GM19324 (cell line): Measurements from ENCODE around the gene BICD1.
"Not testable (repeated sequence)": the region's sequence is repeated elsewhere in the genome, so short reads cannot be mapped to it uniquely, and the experiment has no call there.

Source experiments
- ATAC-seq: cut with Tn5 transposase; IDR thresholded peaks from one replicate; pipeline ENCODE4 v1.9.1; 2021; ENCODE audit warnings: mild to moderate bottlenecking, moderate library complexity; ENCODE audit not compliant: unreplicated experiment, low FRiP score

The BICD1 gene

DNA sequence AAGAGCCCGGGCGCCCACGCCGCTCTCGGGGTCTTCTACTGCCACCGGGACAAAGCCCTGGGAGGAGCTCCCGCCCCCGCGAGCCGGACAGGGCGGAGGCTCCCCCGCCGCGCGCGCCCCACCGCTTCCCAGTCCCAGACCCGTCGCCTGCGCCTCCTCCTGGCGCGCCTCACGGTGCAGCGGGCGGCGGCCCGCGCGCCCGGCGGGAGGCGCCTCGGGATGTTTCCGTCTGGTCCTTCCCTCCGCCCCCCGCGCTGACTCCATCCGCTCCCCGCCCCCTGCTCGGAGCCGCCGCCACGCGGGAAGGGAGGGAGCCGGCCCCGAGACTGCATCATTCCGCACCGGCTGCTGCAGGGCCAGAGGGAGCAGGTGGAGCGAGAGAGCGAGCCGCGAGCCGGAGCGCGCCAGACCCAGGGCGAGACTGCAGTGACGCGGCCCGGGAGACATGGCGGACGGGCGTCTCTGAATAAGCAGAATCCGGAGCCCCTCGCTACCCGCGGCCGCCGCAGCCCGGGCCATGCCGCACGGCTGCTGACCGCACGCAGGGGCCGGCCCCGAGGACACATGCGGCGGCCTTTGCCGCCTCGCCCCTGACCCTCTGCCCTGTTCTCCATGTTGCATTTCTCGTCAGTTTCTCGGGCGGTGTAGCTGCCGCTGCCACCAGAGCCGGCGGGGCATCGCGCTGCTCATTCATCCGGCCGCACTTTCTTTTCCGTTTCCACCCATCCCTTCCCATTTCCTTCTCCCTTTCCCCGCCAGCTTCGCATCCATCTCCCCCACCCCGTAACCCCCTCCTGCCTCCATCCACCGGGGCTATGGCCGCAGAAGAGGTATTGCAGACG lies at the start of gene BICD1:
Gene BICD1 (plus strand): TSS at position 331 of the 842 bp plus-strand sequence. CDS start 485 bp downstream, at position 816.
- ATAC-seq: peak; percentile 83

DNA sequence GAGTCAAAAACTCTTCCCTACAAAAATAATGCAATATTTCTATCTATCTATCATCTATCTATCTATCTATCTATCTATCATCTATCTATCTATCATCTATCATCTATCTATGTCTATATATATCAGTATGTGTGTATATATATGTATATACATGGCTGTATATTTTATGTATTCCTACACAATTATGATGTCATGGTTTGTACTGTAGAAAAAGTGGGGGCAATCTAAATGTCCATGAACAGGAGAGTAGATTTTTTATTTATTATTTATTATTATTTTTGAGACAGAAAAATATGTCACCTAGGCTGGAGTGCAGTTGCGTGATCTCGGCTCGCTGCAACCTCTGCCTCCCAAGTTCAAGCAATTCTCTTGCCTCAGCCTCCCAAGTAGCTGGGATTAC lies 45.6 kb upstream of the BICD1 start:
- ATAC-seq: no peak

GRCh38 chr12:32062881-32063280 lies 43.8 kb upstream of the BICD1 start:
- no peak for ATAC-seq

- no peak for ATAC-seq
These were observed 42.9 kb upstream of the BICD1 start for GRCh38 chr12:32063796-32064195.

GRCh38 chr12:32066206-32066605 lies 40.4 kb upstream of the BICD1 start:
- ATAC-seq: no peak

DNA sequence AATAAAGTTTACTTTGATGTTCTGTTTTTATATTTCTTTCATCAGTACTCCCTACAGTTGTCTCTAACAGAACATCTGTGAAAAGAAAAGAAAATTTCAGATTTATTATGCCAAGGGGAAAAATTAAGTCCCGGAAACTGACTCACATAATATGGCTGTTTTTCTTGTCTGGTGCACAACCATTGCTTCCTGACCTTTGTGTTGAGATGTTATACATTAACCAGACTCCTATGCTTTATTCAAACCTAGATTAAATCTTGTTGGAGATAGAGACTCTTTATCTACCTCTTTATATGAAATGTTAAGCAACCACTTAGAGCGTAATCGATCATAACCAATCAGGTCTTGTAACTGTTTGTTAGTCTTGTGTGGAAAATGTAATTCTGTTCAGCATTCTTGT lies 37.6 kb upstream of the BICD1 start:
- no peak for ATAC-seq

- no peak for ATAC-seq
These were observed 36.9 kb upstream of the BICD1 start for GRCh38 chr12:32069731-32070130.

- no peak for ATAC-seq
These were observed 36.3 kb upstream of the BICD1 start for GRCh38 chr12:32070370-32070769.

DNA sequence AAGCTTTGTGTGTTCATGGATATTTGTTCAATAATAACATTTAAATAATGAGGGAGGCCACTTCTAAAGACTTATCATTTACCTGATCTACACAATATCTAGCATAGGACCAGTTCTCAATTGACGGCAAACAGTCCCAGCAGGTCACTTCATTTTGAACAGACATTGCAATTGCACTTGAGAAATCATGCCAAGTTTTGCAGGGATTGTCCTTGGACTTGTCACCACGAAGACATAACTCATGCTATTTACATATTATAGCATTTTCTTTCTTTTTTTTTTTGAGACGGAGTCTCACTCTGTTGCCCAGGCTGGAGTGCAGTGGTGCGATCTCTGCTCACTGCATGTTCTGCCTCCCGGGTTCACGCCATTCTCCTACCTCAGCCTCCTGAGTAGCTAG lies 34.5 kb upstream of the BICD1 start:
- no peak for ATAC-seq

- ATAC-seq: no peak
These were observed 32.2 kb upstream of the BICD1 start for GRCh38 chr12:32074432-32074831.

GRCh38 chr12:32076941-32077340 lies 29.7 kb upstream of the BICD1 start:
- no peak for ATAC-seq

GRCh38 chr12:32080435-32080834 lies 26.2 kb upstream of the BICD1 start:
- no peak for ATAC-seq

- no peak for ATAC-seq
These were observed 23.2 kb upstream of the BICD1 start for GRCh38 chr12:32083489-32083888.

GRCh38 chr12:32084017-32084688 lies 22.5 kb upstream of the BICD1 start:
- ATAC-seq: no peak

DNA sequence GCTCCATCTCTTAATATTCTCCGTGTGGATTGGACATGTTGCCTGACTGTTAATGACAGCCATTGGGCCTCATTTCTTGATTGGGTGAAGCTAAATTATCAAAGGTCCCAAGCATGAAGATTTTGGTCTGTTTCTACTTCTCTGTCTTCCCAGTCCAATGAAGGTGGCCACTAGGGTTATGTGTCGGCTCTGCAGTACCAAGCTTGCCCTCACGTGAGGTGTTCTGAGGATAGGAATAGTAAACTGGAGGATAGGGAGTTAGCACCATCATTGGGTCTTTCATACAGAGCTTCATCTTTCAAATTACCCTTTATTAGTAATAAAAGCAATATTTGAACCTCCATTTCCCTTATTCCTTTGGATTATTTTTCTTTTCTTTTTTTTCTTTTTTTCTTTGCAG lies 21.9 kb upstream of the BICD1 start:
- no peak for ATAC-seq

DNA sequence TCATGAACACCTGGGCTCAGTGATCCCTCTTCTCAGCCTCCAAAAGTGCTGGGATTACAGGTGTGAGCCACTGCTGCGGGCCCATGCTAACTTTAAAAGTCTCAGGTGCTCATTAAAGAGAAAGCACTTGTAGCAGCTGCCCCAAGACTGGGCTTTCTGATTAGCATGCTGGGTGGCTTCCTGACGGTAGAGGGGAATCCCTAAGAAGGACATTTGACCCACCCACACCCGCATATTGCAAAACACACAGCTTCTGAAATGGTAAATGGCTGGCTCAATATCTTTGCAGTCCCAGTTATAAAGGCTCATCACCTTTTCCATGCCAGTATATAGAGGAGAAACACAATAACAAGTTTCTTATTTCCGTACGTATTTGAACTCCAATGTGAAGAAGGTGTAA lies 19.3 kb upstream of the BICD1 start:
- ATAC-seq: no peak

- ATAC-seq: no peak
These were observed 17.5 kb upstream of the BICD1 start for GRCh38 chr12:32089156-32089555.

DNA sequence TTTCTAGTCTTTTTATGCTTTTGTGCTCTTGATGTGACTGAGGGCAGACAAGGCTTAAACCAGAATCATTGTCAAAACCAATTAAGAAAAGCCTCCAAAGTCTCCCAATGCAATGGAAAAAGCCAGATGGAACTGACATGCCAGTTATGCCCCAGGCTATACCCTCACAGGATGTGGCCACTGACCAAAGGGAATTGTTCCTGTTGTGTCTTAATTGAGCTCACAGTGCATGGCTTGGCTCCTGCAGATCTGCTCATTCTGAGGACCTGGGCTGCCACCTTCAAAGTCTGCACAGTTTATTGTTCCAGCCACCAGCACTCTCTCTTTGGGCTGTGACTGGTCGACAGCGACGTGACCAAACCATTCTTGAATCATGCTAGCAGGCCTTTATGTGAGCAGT lies 17.1 kb upstream of the BICD1 start:
- ATAC-seq: no peak

DNA sequence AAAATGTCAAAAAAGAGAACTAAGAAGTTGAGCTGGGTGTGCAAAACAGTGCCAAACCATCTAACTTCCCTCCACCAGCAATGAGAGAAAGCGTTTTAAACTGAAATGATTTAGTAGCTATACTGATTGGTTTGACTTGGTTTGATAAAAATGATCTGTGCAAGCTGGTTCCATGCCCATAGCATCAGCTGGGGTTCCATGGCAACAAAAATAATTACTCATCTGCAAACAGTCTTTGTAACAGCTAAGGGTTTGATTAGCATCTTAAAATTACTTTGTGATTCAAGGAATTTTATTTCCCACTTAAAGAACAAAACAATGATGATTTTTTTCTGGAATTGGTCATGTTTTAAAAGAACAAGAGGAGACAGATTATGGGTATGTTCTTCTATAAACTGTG lies 15.0 kb upstream of the BICD1 start:
- ATAC-seq: no peak

DNA sequence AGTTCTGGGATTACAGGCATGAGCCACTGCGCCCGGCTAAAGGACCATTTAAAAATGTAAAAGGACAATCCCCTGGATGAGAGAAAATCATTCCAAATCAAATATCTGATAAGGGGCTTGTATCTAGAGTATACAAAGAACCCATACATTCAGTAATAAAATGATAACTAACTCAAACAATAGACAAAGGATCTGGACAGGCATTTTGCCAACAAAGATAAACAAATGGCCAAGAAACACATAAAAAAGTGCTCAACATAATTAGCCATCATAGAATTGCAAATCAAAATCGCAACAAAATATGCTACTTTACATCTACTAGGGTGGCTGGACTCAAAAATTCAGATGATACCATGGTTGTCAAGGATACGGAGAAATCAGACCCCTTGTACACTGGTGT lies 8.5 kb upstream of the BICD1 start:
- ATAC-seq: no peak

- ATAC-seq: not testable (repeated sequence)
These were observed 7.4 kb upstream of the BICD1 start for GRCh38 chr12:32099275-32099674.

- ATAC-seq: no peak
These were observed 6.3 kb upstream of the BICD1 start for GRCh38 chr12:32100361-32100760.
